NCI-H128 (cell line): ENCODE data around the gene HTR4.
A peak's percentile ranks its signal among the peaks of the same experiment; 100 is the strongest.
"Not testable (repeated sequence)": the region's sequence is repeated elsewhere in the genome, so short reads cannot be mapped to it uniquely, and the experiment has no call there.

Source experiments
- DNase-seq: peaks from one replicate; lab custom pipeline; 2025; ENCODE audit not compliant: unreplicated experiment; lab: John Stamatoyannopoulos, UW

The HTR4 gene

GRCh38 chr5:148482697-148483462 lies 171.4 kb downstream of the HTR4 start:
- no peak for DNase-seq

GRCh38 chr5:148482196-148482595 lies 172.1 kb downstream of the HTR4 start:
- no peak for DNase-seq

GRCh38 chr5:148477429-148477828 lies 176.9 kb downstream of the HTR4 start:
- DNase-seq = no peak

- DNase-seq = no peak
Observed at GRCh38 chr5:148476302-148476701, 178.0 kb downstream of the HTR4 start.

- DNase-seq = no peak
Observed at GRCh38 chr5:148474025-148474511, 180.3 kb downstream of the HTR4 start.

- DNase-seq = no peak
Observed at GRCh38 chr5:148471379-148471778, 182.9 kb downstream of the HTR4 start.

GRCh38 chr5:148469501-148469935 lies 184.8 kb downstream of the HTR4 start:
- no peak for DNase-seq

- DNase-seq = not testable (repeated sequence)
Observed at GRCh38 chr5:148468746-148469145, 185.6 kb downstream of the HTR4 start.

GRCh38 chr5:148467958-148468357 lies 186.4 kb downstream of the HTR4 start:
- DNase-seq = no peak

- no peak for DNase-seq
Observed at GRCh38 chr5:148466236-148466580, 188.1 kb downstream of the HTR4 start.

- no peak for DNase-seq
Observed at GRCh38 chr5:148465381-148466235, 188.7 kb downstream of the HTR4 start.

- no peak for DNase-seq
Observed at GRCh38 chr5:148459669-148460068, 194.7 kb downstream of the HTR4 start.

GRCh38 chr5:148458036-148458888 lies 196.1 kb downstream of the HTR4 start:
- no peak for DNase-seq

GRCh38 chr5:148457183-148457620 lies 197.1 kb downstream of the HTR4 start:
- no peak for DNase-seq

GRCh38 chr5:148455185-148455584 lies 199.1 kb downstream of the HTR4 start:
- DNase-seq = no peak

GRCh38 chr5:148454576-148454975 lies 199.8 kb downstream of the HTR4 start:
- DNase-seq = no peak

GRCh38 chr5:148452499-148453193 lies 201.7 kb downstream of the HTR4 start:
- no peak for DNase-seq

GRCh38 chr5:148446611-148447010 lies 207.7 kb downstream of the HTR4 start:
- DNase-seq = no peak

GRCh38 chr5:148445578-148445977 lies 208.7 kb downstream of the HTR4 start:
- no peak for DNase-seq

- DNase-seq = peak; percentile 11
Observed at GRCh38 chr5:148443998-148444397, 210.3 kb downstream of the HTR4 start.
